GM19395 (cell line): ENCODE results near the gene NT5DC3.
"Not testable (repeated sequence)": the region's sequence is repeated elsewhere in the genome, so short reads cannot be mapped to it uniquely, and the experiment has no call there.

Source experiments
- ATAC-seq: cut with Tn5 transposase; IDR thresholded peaks from one replicate; pipeline ENCODE4 v1.9.1; 2021; ENCODE audit warnings: mild to moderate bottlenecking, moderate library complexity; ENCODE audit not compliant: unreplicated experiment

The NT5DC3 gene

GRCh38 chr12:103810111-103810510 lies 30.9 kb downstream of the NT5DC3 start:
- no peak for ATAC-seq

GRCh38 chr12:103809639-103810038 lies 31.4 kb downstream of the NT5DC3 start:
- ATAC-seq: not testable (repeated sequence)

- no peak for ATAC-seq
These were observed 31.9 kb downstream of the NT5DC3 start for GRCh38 chr12:103809154-103809553.

- ATAC-seq: no peak
These were observed 32.7 kb downstream of the NT5DC3 start for GRCh38 chr12:103808239-103808880.

GRCh38 chr12:103807561-103808238 lies 33.3 kb downstream of the NT5DC3 start:
- ATAC-seq: no peak

- ATAC-seq: no peak
These were observed 34.2 kb downstream of the NT5DC3 start for GRCh38 chr12:103806803-103807202.

GRCh38 chr12:103805655-103806360 lies 35.2 kb downstream of the NT5DC3 start:
- no peak for ATAC-seq

GRCh38 chr12:103803847-103804246 lies 37.2 kb downstream of the NT5DC3 start:
- no peak for ATAC-seq

GRCh38 chr12:103802586-103802886 lies 38.5 kb downstream of the NT5DC3 start:
- ATAC-seq: no peak

- no peak for ATAC-seq
These were observed 39.1 kb downstream of the NT5DC3 start for GRCh38 chr12:103801709-103802585.

GRCh38 chr12:103799857-103800771 lies 40.9 kb downstream of the NT5DC3 start:
- no peak for ATAC-seq

GRCh38 chr12:103799504-103799856 lies 41.6 kb downstream of the NT5DC3 start:
- no peak for ATAC-seq

GRCh38 chr12:103798586-103798985 lies 42.4 kb downstream of the NT5DC3 start:
- ATAC-seq: no peak

GRCh38 chr12:103794309-103795213 lies 46.5 kb downstream of the NT5DC3 start:
- no peak for ATAC-seq

- no peak for ATAC-seq
These were observed 47.5 kb downstream of the NT5DC3 start for GRCh38 chr12:103793512-103794045.

- ATAC-seq: no peak
These were observed 48.0 kb downstream of the NT5DC3 start for GRCh38 chr12:103793046-103793445.

- no peak for ATAC-seq
These were observed 49.6 kb downstream of the NT5DC3 start for GRCh38 chr12:103791350-103791920.

- ATAC-seq: no peak
These were observed 54.8 kb downstream of the NT5DC3 start for GRCh38 chr12:103786201-103786600.
